Gastroesophageal sphincter (tissue), 3 donors: ENCODE data around the gene MVB12B.

ENCODE experiments used
- POLR2A ChIP-seq, 2 donors: fragments of 450-650 bp; IDR thresholded peaks; one replicate each; pipeline ENCODE4 v1.6.1; 2017; ENCODE audit warnings: antibody characterized with exemption in 2 of 2, mild to moderate bottlenecking in 2 of 2, moderate library complexity in 1 of 2
- POLR2AphosphoS5 ChIP-seq: sonication (generic); formaldehyde crosslinking; IDR thresholded peaks from one replicate; pipeline ENCODE4 v1.6.1; 2017; ENCODE audit warnings: antibody characterized with exemption
- TF ChIP-seq, protein P1 (sequence below), 4 experiments: fragments of 200-600 bp in 2 of 4; fragments of 450-650 bp in 2 of 4; sonication (generic) in 1 of 4; IDR thresholded peaks; one replicate each; pipeline ENCODE4 v1.5.1; 2017 to 2019; ENCODE audit warnings: antibody characterized with exemption in 4 of 4, mild to moderate bottlenecking in 2 of 4, moderate library complexity in 2 of 4

DNA sequence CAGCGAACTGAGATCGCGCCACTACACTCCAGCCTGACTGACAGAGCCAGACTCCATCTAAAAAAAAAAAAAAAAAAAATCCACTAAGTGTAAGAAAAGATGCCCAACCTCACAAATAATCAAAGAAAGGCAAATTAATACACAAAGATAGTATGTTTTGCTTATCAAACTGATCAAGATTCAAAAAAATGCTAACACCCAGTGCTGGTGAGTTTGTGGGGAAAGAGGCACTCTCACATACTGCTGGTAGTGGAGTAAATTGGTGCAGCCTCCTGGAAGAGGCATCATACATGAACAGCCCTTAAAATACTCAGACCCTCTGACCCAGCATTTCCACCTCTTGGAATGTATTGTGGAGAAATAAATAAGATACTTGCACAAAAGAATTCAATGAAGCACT is 216.9 kb downstream of the MVB12B start:
- no peak for TF ChIP-seq POLR2A (IDR thresholded peaks at IDR 0.05)
- TF ChIP-seq, protein P1, sequence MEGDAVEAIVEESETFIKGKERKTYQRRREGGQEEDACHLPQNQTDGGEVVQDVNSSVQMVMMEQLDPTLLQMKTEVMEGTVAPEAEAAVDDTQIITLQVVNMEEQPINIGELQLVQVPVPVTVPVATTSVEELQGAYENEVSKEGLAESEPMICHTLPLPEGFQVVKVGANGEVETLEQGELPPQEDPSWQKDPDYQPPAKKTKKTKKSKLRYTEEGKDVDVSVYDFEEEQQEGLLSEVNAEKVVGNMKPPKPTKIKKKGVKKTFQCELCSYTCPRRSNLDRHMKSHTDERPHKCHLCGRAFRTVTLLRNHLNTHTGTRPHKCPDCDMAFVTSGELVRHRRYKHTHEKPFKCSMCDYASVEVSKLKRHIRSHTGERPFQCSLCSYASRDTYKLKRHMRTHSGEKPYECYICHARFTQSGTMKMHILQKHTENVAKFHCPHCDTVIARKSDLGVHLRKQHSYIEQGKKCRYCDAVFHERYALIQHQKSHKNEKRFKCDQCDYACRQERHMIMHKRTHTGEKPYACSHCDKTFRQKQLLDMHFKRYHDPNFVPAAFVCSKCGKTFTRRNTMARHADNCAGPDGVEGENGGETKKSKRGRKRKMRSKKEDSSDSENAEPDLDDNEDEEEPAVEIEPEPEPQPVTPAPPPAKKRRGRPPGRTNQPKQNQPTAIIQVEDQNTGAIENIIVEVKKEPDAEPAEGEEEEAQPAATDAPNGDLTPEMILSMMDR (IDR thresholded peaks at IDR 0.05), result no peak
- no peak for TF ChIP-seq POLR2AphosphoS5
